NCI-H1092 (cell line): ENCODE results near the gene PCGF2.

Experiments
- DNase-seq: peaks from one replicate; lab custom pipeline; 2025; lab: John Stamatoyannopoulos, UW

PCGF2 gene

DNA sequence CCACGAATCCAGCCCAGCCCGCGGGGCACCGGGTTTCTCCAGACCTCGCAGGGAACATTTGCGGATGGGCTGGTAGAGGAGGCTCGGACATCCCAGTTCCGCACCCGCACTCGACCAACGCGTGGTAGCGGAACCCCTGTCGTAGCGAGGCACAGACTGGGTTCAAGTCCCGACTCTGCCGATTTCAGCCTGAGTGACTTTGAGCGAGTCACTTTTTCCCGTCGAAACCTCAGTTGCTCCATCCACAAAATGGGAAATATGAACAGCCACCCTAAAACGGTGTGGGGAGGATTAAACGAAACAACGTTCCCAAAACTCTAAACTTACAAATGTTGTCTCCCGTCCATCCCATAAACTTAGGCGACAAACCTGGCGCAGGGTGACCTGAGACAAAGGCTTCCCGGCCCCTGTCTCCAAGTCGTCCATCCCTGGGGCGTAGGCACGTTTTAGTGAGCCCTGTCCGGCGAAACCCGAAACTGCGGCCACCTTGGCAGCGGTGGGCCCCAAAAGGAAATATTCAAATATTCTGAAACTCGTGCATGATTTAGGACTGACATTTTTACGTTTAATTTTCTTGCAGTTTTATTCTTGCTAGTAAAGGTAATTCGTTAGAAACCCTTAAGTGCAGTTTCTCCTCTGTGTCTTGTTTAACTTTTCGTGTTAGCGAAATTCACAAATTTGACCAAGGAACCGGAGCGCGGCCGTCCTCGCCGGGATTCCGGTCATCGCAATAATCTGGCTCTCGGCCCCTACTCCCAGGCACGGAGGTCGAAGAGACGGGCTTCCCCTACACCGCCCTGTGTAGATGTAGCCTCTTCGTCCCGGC, 45.0 kb downstream of the PCGF2 start:
- DNase-seq: no peak

DNA sequence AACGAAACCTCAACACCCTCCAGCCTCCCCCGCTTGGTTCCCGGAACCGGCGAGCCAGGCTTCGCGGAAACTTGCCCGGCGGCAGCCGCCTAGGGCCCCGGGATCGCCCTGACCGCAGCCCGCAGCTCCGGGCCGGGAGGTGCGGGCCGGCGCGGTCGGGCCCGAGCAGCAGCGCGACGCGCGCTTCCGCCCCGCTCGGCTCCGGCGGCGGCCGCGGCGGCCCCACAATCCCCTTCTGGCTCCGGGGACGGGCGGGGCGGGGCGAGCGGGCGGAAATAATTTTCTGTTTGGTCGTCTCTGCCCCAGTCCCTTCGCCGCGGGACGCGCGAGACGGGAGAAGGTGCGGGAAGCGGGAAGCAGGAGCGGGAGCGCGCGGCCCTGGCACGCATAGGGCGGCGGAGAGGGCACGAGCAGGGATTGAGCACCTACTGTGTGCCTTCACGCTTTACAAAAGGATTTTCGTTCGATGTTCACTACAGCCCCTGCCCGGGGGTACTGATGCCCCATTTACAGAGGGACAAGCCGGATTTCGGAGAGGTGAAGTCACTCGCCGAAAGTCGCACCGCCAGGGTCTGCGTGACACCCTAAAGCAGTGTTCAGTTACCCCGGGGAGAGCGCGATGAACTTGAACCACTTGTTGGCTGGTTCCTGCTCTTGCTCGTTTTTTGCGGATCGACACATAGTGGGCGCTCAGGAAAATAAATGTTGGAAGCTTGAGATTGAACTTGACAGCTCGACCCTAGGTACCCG, 45.8 kb downstream of the PCGF2 start:
- DNase-seq: peak; percentile 76

DNA sequence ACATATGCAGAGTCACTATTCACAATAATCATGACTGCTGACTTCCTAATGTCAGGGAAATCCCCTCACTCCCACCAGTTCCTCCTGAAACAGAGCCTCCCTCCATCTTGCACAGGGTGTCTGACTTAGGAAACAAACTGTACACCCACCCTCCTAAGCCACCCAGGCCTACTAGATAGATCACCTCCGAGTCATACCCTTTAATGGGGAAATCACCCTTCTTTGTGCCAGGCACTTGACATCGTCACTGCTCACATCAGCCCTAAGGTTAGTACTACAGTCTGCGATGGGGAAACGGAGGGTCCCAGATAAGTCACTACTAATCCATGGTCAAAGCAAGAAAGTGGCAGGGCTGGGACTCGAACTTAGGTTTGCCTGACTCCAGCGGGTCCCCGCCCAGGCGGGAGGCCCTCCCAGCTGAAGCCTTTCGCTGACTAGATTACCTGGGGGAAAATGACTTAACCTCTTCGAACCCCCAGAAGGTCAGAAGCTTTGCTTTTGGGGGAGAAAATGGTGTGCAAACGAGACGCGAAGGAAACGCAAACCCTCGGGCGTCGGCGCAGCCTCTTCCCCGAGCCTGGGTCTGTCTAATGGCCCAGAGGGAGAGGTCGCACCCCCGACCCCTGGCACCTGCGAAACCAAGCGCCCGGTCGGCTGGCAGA, 46.5 kb downstream of the PCGF2 start:
- DNase-seq: no peak

DNA sequence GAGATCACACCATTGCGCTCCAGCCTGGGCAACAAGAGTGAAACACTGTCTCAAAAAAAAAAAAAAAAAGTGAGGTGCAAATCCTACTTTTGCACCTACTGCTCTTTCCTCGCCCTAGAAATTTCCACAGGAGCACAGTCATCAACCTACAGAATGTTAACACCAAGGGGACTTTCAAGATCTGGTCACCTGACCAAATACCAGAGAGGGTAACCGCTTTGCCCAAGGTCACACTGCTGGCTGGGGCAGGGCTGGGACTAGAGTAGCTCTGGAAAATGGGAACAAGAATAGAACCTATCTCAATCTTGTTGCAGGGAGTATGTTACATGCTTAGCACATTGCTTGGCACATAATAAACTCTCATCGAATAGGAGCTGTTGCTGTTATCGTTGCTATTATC, 49.4 kb downstream of the PCGF2 start:
- no peak for DNase-seq

DNA sequence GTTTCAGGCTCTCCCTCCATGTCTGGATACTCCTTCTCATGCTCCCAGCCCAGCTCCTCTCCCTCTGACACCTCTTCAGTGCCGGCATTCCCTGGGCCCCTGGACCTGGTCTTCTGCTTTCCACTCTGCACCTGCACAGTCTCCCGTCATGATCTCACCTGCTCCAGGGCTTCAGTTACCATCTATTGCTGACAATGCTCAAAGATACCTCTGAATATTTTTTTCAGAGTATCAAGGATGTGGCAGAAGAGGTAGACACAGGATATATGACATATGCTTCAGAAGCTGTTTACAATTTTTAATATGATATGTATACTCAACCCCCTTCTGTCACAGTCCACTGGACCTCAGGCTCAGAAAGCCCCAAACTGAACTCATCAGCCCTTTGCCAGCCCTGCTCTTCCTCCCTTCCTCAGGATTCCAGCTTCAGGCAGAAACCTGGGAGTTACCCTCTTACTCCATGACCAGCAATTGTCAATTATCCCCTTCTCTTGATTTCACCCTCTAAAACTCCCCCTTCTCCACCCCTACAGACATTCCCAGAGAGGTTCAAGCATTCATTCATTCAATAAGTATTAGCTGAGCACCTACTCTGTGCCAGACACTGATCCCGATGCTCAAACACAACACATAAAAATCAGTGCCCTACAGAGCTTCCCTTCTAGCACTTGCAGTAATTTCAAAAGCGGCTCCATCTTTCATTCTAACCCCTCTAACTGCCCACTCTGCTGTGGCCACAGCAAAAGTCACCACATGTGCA, 50.9 kb downstream of the PCGF2 start:
- no peak for DNase-seq

DNA sequence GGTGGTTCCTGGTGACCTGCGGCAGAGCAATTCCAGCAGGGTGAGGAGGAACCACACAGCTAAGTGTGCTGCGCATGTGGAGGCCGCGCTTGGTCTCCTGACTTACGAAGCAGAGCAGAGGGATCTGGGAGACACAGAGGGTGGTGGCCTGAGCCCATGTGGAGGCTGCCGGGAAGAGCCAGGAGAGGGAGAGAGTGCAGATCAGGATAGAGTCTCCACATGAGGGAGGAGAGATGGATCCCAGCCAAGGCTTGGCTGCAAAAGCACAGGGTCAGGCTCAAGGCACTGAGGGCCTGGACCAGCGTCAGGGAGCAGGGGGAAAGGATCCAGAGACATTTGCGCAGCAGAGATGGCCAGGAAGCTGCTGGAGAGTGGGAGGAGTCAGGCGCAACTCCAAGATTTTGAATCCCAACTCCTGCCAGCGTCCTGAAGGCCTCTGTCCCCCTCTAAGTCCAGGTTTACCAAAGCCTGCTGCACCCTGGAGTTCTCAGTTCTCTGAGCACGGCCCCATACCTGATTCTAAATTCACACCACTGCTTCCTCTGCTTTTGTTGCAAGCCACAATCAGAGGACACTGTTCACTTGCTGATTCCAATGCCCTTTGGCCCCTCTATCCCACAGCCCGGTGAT, 54.3 kb downstream of the PCGF2 start:
- DNase-seq: peak; percentile 50

DNA sequence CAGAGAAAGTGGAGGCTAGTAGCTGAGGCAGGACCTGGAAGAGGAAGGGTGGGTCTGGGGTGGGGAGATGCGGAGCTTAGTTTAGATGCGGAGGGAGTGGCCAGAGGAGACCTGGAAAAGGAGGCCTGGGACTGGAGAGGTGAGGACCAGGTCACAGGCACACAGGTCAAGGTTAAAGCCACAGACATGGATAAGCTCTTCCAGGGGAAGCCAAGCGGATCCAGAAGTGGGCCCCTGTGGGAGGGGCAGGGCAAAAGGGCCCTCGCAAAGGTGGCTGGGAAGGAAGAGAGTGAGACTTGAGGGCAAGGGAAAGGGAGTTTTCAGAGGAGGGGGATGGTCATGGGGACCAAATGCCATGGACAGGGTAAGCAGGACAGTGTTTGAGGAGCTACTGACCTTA, 57.0 kb downstream of the PCGF2 start:
- DNase-seq: no peak

DNA sequence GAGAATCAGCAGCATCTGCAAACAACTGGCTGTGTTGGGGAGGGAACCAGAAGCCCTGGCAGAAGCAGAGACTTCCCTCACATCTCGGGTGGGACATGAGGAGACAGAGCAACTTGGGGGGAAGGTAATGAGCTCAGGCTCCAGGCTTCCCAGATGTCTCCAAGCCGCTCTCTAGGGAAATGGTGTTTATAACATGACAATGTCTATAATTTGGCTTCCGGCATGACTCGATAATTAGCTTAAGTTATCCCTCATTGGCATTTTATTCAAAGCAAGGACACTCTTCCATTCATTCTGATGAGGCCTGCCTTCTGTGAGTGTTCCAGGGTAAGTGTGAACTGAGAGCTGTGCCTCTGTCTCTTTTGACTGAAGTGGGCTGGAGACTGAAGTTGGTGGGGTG, 57.8 kb downstream of the PCGF2 start:
- DNase-seq: no peak

DNA sequence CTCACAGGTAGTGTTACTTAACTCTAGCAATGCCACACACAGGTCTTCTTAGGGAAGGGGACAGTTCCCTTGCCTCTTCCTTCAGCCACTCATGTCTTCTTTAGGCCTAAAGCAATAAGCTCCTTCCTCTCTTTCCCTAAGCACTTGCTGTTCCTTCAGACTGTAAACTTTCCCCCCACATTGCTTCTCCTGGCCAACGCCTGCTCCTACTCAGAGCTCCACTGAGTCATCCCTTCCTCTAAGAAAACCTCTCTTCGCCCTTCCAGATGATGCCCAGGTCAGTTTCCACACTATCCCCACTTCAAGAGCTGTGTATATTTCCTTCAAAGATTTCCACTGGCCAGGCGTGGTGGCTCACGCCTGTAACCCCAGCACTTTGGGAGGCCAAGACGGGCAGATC, 60.9 kb downstream of the PCGF2 start:
- DNase-seq: no peak

DNA sequence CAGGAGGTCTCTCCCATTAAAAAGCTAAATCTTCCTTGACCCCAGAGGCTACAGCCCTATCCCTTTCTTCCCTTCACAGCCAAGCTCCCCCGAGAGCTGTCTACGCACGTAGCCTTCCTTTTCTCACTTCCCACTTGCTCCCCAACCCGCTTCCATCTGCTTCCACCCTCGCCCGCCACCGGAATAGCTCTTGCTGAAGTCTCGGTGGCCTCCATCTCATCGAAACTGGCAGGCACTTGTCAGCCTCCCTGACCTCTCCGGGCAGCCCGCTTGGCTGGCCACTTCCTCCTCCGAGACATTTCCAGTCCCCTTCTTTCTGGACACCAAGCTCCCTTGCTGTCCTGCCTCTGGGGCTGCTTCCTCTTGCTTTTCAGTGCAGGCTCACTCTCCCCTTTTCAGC, 62.6 kb downstream of the PCGF2 start:
- DNase-seq: no peak
